Tibial nerve (tissue), 4 donors: Measurements from ENCODE around the gene THAP12. TPM values are rescaled to one million over a fixed set of nuclear protein-coding genes. Genes with fewer than 3 reads are reported as not detected.
"Not testable (repeated sequence)": the region's sequence is repeated elsewhere in the genome, so short reads cannot be mapped to it uniquely, and the experiment has no call there.

ENCODE experiments used
- DNase-seq, 2 donors: peaks; one replicate each; pipeline ENCODE4 v3.0.0-alpha.2; 2019; ENCODE audit warnings: low spot score in 2 of 2
- H3K27ac ChIP-seq, 4 donors: fragments of 200-600 bp; sonication (generic) in 3 of 4; one replicate each; pipeline ENCODE4 v1.5.1; 2017 to 2019; ENCODE audit warnings: mild to moderate bottlenecking in 1 of 4
- H3K27me3 ChIP-seq, 2 donors: fragments of 200-600 bp; sonication (generic) in 1 of 2; one replicate each; pipeline versions ENCODE4 v1.5.1 to v1.6.0; 2017 to 2019
- H3K36me3 ChIP-seq, 3 donors: fragments of 200-600 bp; sonication (generic); one replicate each; pipeline ENCODE4 v1.5.1; 2018 to 2019
- H3K4me1 ChIP-seq, 4 donors: fragments of 200-600 bp; sonication (generic) in 3 of 4; one replicate each; pipeline ENCODE4 v1.5.1; 2017 to 2019
- H3K4me3 ChIP-seq, 4 donors: fragments of 200-600 bp; sonication (generic) in 3 of 4; one replicate each; pipeline ENCODE4 v1.5.1; 2017 to 2019; ENCODE audit warnings: mild to moderate bottlenecking in 1 of 4, moderate library complexity in 1 of 4
- H3K9me3 ChIP-seq, 4 donors: fragments of 200-600 bp; sonication (generic) in 3 of 4; one replicate each; pipeline ENCODE4 v1.5.1; 2017 to 2019
- CTCF ChIP-seq, 5 experiments: fragments of 200-600 bp in 3 of 5; fragments of 450-650 bp in 2 of 5; sonication (generic) in 3 of 5; IDR thresholded peaks; one replicate each; pipeline ENCODE4 v1.5.1; 2016 to 2019; ENCODE audit warnings: antibody characterized with exemption in 5 of 5, mild to moderate bottlenecking in 3 of 5, moderate library complexity in 2 of 5
- EP300 ChIP-seq, 2 donors: sonication (generic); formaldehyde crosslinking; IDR thresholded peaks; one replicate each; pipeline ENCODE4 v1.6.1; 2017; ENCODE audit warnings: antibody characterized with exemption in 2 of 2, mild to moderate bottlenecking in 1 of 2
- POLR2A ChIP-seq, 2 donors: fragments of 450-650 bp; IDR thresholded peaks; one replicate each; pipeline ENCODE4 v1.6.1; 2017; ENCODE audit warnings: antibody characterized with exemption in 2 of 2, mild to moderate bottlenecking in 2 of 2, moderate library complexity in 2 of 2
- WGBS, 2 donors: methylation state at CpG; one replicate each; pipeline ENCODE4 v1.1.5; 2018; 5-methylcytosine and 5-hydroxymethylcytosine counted together
- total RNA-seq, 4 donors: library from RNA; depleted of rRNA; stranded (reverse); fragments of >200 nt; gene quantifications; one replicate each; pipeline ENCODE4 v1.1.0, GENCODE V29; 2016

THAP12 gene
- total RNA-seq, 4 donors from 2014 or later, result 30.4 to 42.6 (median 35.7) TPM

GRCh38 chr11:76329084-76329648 lies 51.8 kb downstream of the THAP12 start:
- Histone ChIP-seq H3K27me3 (no peaks in the 10 kb centered on the region), H3K4me3 (no peak overlapping the region), H3K4me1 (peaks cover 0 to 26% (median 3%) of the 10 kb centered on the region in 4 donors), H3K9me3 (no peaks in the 10 kb centered on the region), H3K36me3 (no peaks in the 10 kb centered on the region), H3K27ac (no peak overlapping the region)
- no peak for TF ChIP-seq POLR2A (IDR thresholded peaks at IDR 0.05)
- TF ChIP-seq CTCF (IDR thresholded peaks at IDR 0.05), result no peak
- TF ChIP-seq EP300 (IDR thresholded peaks at IDR 0.05), result no peak
- 31 to 45% methylated on average over 8 of the region's 8 CpGs for WGBS, 2 donors
- DNase-seq, result no peak

- TF ChIP-seq EP300 (IDR thresholded peaks at IDR 0.05) (no peak), CTCF (IDR thresholded peaks at IDR 0.05) (no peak), POLR2A (IDR thresholded peaks at IDR 0.05) (no peak)
- H3K27ac ChIP-seq, result no peak overlapping the region
- peaks cover 0 to under 1% of the 10 kb centered on the region in 2 donors for H3K27me3 ChIP-seq
- H3K4me1 ChIP-seq, result peaks cover 0 to 26% (median 3%) of the 10 kb centered on the region in 4 donors
- no peak overlapping the region for H3K4me3 ChIP-seq
- no peaks in the 10 kb centered on the region for H3K9me3 ChIP-seq
- no peak for DNase-seq
- WGBS, 2 donors, result 61 to 69% methylated on average over 9 of the region's 9 CpGs
- H3K36me3 ChIP-seq, result no peaks in the 10 kb centered on the region
Observed at GRCh38 chr11:76327756-76328388, 53.1 kb downstream of the THAP12 start.

- Histone ChIP-seq H3K4me1 (peaks cover 0 to 29% (median 3%) of the 10 kb centered on the region in 4 donors), H3K9me3 (no peaks in the 10 kb centered on the region), H3K27ac (no peak overlapping the region), H3K36me3 (no peaks in the 10 kb centered on the region), H3K27me3 (peaks cover 0 to 7% of the 10 kb centered on the region in 2 donors), H3K4me3 (no peak overlapping the region)
- WGBS, 2 donors, result 24 to 43% methylated on average over 1 of the region's 1 CpG
- TF ChIP-seq CTCF (IDR thresholded peaks at IDR 0.05) (no peak), POLR2A (IDR thresholded peaks at IDR 0.05) (no peak), EP300 (IDR thresholded peaks at IDR 0.05) (no peak)
- DNase-seq, result no peak
Observed at GRCh38 chr11:76327202-76327601, 53.7 kb downstream of the THAP12 start.

GRCh38 chr11:76325185-76325584 lies 55.7 kb downstream of the THAP12 start:
- Histone ChIP-seq H3K4me3 (no peak overlapping the region), H3K36me3 (no peaks in the 10 kb centered on the region), H3K27me3 (peaks cover 0 to 28% of the 10 kb centered on the region in 2 donors), H3K4me1 (peaks cover 0 to 38% (median 6%) of the 10 kb centered on the region in 4 donors), H3K27ac (no peak overlapping the region), H3K9me3 (no peaks in the 10 kb centered on the region)
- no peak for TF ChIP-seq EP300 (IDR thresholded peaks at IDR 0.05)
- no peak for TF ChIP-seq CTCF (IDR thresholded peaks at IDR 0.05)
- no peak for TF ChIP-seq POLR2A (IDR thresholded peaks at IDR 0.05)
- WGBS, 2 donors, result 89 to 93% methylated on average over 2 of the region's 2 CpGs
- DNase-seq, result no peak

GRCh38 chr11:76323804-76324203 lies 57.1 kb downstream of the THAP12 start:
- H3K36me3 ChIP-seq, result no peaks in the 10 kb centered on the region
- no peak overlapping the region for H3K27ac ChIP-seq
- DNase-seq, result no peak
- no peak overlapping the region for H3K4me3 ChIP-seq
- H3K4me1 ChIP-seq, result peaks cover 0 to 24% (median 3%) of the 10 kb centered on the region in 4 donors
- TF ChIP-seq POLR2A (IDR thresholded peaks at IDR 0.05) (no peak), CTCF (IDR thresholded peaks at IDR 0.05) (no peak), EP300 (IDR thresholded peaks at IDR 0.05) (no peak)
- no peaks in the 10 kb centered on the region for H3K9me3 ChIP-seq
- peaks cover 0 to 31% of the 10 kb centered on the region in 2 donors for H3K27me3 ChIP-seq
- WGBS, 2 donors, result 91 to 94% methylated on average over 6 of the region's 6 CpGs

- not testable (repeated sequence) for H3K4me3 ChIP-seq, H3K36me3 ChIP-seq, DNase-seq, H3K9me3 ChIP-seq, H3K27ac ChIP-seq
- peaks cover 0 to 23% (median 3%) of the 10 kb centered on the region in 4 donors for H3K4me1 ChIP-seq
- WGBS, 2 donors, result 82 to 93% methylated on average over 2 of the region's 2 CpGs
- peaks cover 0 to 31% of the 10 kb centered on the region in 2 donors for H3K27me3 ChIP-seq
Observed at GRCh38 chr11:76323375-76323774, 57.6 kb downstream of the THAP12 start.
